Pons (tissue), 1 donor: ENCODE results near the gene TPRG1L.
A peak's percentile ranks its signal among the peaks of the same experiment; 100 is the strongest.

Experiments
- DNase-seq: peaks from one replicate; pipeline ENCODE4 v3.0.0-alpha.2; 2016; ENCODE audit warnings: low spot score

The TPRG1L gene

DNA sequence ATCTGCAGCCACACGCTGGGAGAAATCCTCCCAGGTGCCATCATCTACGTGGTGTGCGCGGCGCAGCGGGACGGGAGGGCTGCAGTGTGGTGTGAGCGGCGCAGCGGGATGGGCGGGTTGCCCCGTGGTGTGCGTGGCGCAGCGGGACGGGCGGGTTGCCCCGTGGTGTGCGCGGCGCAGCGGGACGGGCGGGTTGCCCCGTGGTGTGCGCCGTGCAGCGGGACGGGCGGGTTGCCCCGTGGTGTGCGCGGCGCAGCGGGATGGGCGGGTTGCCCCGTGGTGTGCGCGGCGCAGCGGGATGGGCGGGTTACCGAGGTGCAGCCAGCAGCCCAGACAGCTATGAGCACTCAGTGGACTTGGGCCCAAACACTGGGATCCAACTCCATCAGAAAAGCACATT is 20.4 kb downstream of the TPRG1L start:
- DNase-seq = no peak

DNA sequence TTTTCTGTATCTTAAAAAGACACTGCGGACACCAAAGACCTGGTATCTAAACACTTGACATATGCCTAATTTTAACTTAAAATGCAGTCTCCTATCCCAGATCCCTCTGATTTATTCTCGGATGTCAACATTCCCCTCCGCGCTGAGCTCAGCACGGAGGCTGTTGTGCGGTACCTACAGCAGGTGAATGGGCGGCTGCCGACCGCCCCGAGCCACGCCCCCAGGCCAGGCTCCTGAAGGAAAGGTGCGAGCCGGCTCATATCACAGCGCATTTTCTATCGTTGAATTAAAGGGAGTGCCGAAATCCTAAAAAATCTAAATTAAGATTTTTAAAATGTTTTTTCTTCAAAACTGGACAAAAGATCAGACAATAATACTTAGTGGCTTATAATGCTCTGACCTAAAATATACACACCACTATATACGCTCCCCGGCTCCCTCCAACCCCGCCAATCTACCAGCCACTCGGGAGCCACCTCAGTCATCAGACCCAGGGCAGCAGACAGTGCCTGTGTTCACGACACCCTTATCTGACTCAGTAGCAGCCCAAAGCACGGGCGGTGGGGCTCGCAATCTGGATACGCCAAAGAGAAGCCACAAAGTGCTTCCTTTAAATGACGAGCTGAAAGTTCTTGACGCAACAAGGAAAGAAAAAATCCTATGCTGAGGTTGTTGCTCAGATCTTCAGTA is 21.0 kb downstream of the TPRG1L start:
- no peak for DNase-seq

DNA sequence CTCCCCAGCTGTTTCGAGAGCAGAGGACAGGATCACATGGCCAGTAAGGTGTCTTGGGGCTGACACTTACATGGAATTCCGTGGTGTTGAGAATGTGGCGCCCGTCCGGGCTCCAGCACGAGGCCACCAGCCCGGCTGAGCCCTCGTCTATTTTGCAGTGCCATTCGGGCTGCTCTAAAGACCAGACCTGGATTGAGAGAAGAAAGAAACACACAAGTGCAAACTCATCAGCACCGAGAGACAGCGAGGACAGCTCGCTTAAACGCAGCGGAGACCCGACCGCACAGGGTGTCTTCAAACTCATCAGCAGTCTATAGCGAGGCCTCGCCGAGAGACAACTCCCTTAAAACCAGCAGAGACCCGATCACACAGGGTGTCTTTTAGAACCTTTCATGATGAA is 21.8 kb downstream of the TPRG1L start:
- no peak for DNase-seq

DNA sequence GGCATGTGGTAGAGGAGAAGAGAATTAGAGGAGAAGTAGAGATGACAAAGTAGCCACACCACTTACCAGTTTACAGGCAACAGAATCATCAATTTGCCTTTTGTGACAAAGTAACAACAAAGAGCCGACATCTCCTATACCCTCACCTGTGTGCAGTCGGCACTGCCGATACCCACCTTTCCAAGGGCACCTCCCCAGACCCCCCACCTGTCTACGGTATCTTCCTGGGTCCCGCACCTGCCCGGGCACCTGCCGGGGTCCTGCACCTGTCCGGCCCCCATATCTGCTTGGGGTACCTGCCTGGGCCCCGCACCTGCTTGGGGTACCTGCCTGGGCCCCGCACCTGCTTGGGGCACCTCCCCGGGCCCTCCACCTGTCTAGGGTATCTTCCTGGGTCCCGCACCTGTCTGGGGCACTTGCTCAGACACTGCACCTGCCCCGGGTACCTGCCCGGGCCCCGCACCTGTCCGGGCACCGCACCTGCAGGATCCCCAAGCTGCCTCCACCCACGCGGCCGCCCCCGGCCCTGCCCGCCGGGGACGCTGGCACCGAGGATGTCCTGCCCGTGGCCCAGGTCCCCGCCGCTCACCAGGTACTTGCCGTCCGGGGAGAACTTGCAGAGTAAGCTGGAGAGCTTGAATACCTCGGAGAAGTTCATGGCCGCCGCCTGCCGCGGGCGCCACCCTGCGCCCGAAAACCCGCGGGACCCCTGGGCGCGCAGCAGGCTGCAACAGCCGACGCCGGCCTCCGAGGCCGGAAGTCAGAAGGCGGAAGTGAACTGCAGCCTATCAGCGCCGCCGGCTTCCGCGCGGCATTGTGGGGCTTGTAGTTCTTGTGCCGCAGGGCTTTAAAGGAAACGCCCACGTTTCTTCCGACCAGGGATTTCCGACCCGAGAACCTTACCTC is 24.8 kb downstream of the TPRG1L start, which contains the start of gene WRAP73:
WRAP73 (minus strand) TSS at position 762 of the 906 bp plus-strand sequence; CDS start at position 658, 104 bp downstream.
- peak; percentile 83 for DNase-seq

- no peak for DNase-seq
Measured at GRCh38 chr1:3650248-3651025, 25.6 kb downstream of the TPRG1L start.

GRCh38 chr1:3651026-3651929 is 26.5 kb downstream of the TPRG1L start:
- DNase-seq = no peak

DNA sequence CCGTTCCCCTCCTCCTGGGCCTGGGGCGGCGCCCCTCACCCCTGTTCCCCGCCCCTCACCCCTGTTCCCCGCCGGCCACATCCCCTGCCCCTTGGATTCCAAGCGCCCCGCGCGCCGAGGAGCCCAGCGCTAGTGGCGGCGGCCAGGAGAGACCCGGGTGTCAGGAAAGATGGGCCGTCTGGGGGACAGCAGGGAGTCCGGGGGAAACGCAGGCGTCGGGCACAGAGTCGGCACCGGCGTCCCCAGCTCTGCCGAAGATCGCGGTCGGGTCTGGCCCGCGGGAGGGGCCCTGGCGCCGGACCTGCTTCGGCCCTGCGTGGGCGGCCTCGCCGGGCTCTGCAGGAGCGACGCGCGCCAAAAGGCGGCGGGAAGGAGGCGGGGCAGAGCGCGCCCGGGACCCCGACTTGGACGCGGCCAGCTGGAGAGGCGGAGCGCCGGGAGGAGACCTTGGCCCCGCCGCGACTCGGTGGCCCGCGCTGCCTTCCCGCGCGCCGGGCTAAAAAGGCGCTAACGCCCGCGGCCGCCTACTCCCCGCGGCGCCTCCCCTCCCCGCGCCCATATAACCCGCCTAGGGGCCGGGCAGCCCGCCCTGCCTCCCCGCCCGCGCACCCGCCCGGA is 27.2 kb downstream of the TPRG1L start, which contains the start of gene TP73:
TP73 (plus strand) TSS at position 587 of the 618 bp plus-strand sequence. CDS start 29,850 bp downstream, outside the sequence.
- DNase-seq = no peak

- no peak for DNase-seq
Measured at GRCh38 chr1:3652548-3653285, 27.9 kb downstream of the TPRG1L start.

- no peak for DNase-seq
Measured at GRCh38 chr1:3653286-3653618, 28.4 kb downstream of the TPRG1L start.

GRCh38 chr1:3654549-3655281 is 29.9 kb downstream of the TPRG1L start:
- DNase-seq = no peak

DNA sequence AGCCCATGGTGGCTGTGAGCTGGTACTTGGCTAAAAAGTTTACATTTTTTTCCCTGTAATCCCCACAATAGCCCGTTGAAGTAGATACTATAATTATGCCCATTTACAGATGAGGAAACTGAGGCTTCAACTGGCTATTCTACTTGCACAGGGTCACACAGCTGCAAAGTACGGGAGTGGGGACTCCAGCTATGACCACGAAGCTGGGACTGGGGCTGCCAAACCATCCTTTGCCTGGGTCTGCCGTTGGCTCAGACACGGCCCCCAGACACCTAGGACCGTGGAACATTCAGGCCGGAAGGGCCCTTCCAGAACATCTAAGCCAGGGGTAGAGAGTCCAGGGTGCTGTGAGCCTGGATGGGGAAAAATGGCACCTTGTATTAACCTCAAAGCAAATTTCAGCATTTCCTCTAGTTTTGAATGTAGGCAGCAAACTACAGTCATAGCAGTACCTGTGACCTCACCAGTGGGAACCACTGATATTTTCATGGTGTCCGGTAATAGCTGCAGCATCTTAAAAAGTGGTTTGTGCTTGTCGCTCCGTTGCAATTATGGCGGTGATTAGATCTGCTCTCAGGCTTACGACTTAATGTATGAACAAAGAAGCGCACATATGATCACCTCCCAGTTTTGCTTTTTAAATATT is 31.8 kb downstream of the TPRG1L start:
- DNase-seq = no peak

- no peak for DNase-seq
Measured at GRCh38 chr1:3657096-3657475, 32.3 kb downstream of the TPRG1L start.

GRCh38 chr1:3657578-3658230 is 32.9 kb downstream of the TPRG1L start:
- no peak for DNase-seq

- no peak for DNase-seq
Measured at GRCh38 chr1:3658231-3658615, 33.4 kb downstream of the TPRG1L start.

GRCh38 chr1:3659093-3659492 is 34.3 kb downstream of the TPRG1L start:
- no peak for DNase-seq

GRCh38 chr1:3660704-3661103 is 35.9 kb downstream of the TPRG1L start:
- no peak for DNase-seq

DNA sequence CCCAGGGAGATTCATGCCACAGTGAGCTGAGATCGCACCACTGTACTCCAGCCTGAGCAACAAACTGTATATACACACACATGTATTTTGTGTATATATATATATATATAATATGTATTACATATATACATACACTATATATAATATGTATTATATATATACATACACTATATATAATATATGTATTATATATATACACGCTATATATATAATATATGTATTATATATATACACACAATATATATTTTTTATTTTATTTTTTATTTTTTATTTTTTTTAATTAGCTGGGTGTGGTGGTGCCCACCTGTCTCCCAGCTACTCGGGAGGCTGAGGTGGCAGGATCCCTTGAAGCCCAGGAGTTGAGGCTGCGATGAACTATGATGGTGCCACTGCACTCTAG is 36.8 kb downstream of the TPRG1L start:
- no peak for DNase-seq

GRCh38 chr1:3662080-3662671 is 37.4 kb downstream of the TPRG1L start:
- DNase-seq = no peak
